HG02884 (cell line): Measurements from ENCODE around the gene TCHH.
A peak's percentile ranks its signal among the peaks of the same experiment; 100 is the strongest.
"Not testable (repeated sequence)": the region's sequence is repeated elsewhere in the genome, so short reads cannot be mapped to it uniquely, and the experiment has no call there.

ENCODE experiments used
- ATAC-seq: cut with Tn5 transposase; IDR thresholded peaks from one replicate; pipeline ENCODE4 v1.9.1; 2021; ENCODE audit warnings: mild to moderate bottlenecking, moderate library complexity; ENCODE audit not compliant: unreplicated experiment

TCHH gene

GRCh38 chr1:152115344-152115743 is at the start of gene TCHH:
Gene TCHH, minus strand, starts transcription at chr1:152115444. Its CDS starts 1,364 bp downstream, at chr1:152114080.
- ATAC-seq, result no peak

- no peak for ATAC-seq
Measured at GRCh38 chr1:152164517-152165136, 49.4 kb upstream of the TCHH start.

- no peak for ATAC-seq
Measured at GRCh38 chr1:152162792-152163463, 47.7 kb upstream of the TCHH start.

- ATAC-seq, result no peak
Measured at GRCh38 chr1:152160576-152160975, 45.3 kb upstream of the TCHH start.

GRCh38 chr1:152159144-152159543 is 43.9 kb upstream of the TCHH start, which contains the start of gene RPTN:
Gene RPTN, minus strand, starts transcription at chr1:152159228. Its CDS starts 1,339 bp downstream, at chr1:152157889.
- no peak for ATAC-seq

- ATAC-seq, result no peak
Measured at GRCh38 chr1:152153996-152154395, 38.8 kb upstream of the TCHH start.

- ATAC-seq, result no peak
Measured at GRCh38 chr1:152151646-152152045, 36.4 kb upstream of the TCHH start.

GRCh38 chr1:152148981-152149380 is 33.7 kb upstream of the TCHH start:
- no peak for ATAC-seq

- no peak for ATAC-seq
Measured at GRCh38 chr1:152148051-152148450, 32.8 kb upstream of the TCHH start.

GRCh38 chr1:152145769-152146168 is 30.5 kb upstream of the TCHH start:
- ATAC-seq, result no peak

- ATAC-seq, result not testable (repeated sequence)
Measured at GRCh38 chr1:152144674-152145183, 29.5 kb upstream of the TCHH start.

GRCh38 chr1:152143150-152143887 is 28.1 kb upstream of the TCHH start:
- peak; percentile 70 for ATAC-seq

GRCh38 chr1:152141971-152142584 is 26.8 kb upstream of the TCHH start:
- no peak for ATAC-seq

- ATAC-seq, result no peak
Measured at GRCh38 chr1:152137215-152137614, 22.0 kb upstream of the TCHH start.

- ATAC-seq, result no peak
Measured at GRCh38 chr1:152130186-152130585, 14.9 kb upstream of the TCHH start.

- ATAC-seq, result no peak
Measured at GRCh38 chr1:152127673-152128072, 12.4 kb upstream of the TCHH start.

- no peak for ATAC-seq
Measured at GRCh38 chr1:152125834-152126443, 10.7 kb upstream of the TCHH start.

GRCh38 chr1:152118915-152119314 is 3.7 kb upstream of the TCHH start:
- no peak for ATAC-seq

- ATAC-seq, result no peak
Measured at GRCh38 chr1:152112885-152113432, 2.3 kb downstream of the TCHH start.

- ATAC-seq, result no peak
Measured at GRCh38 chr1:152112101-152112884, 3.0 kb downstream of the TCHH start.
